Endothelial cell of umbilical vein (primary cell): ENCODE measurements around the gene EXOSC6.
"Not testable (repeated sequence)": the region's sequence is repeated elsewhere in the genome, so short reads cannot be mapped to it uniquely, and the experiment has no call there.

Experiments used
- EZH2 ChIP-seq: IDR thresholded peaks from 2 replicates; pipeline ENCODE4 v1.6.1; 2012; ENCODE audit warnings: borderline replicate concordance, low read depth, mild to moderate bottlenecking, moderate library complexity, low read length, inconsistent platforms; ENCODE audit not compliant: severe bottlenecking
- FOS ChIP-seq: IDR thresholded peaks from 2 replicates; pipeline ENCODE4 v1.6.1; 2011; ENCODE audit warnings: mild to moderate bottlenecking, low read length, moderate library complexity, borderline replicate concordance; ENCODE audit not compliant: insufficient read depth
- JUN ChIP-seq: IDR thresholded peaks from 2 replicates; pipeline ENCODE4 v1.6.1; 2011; ENCODE audit warnings: borderline replicate concordance, low read depth; ENCODE audit not compliant: insufficient read length, insufficient read depth
- POLR2A ChIP-seq: IDR thresholded peaks from 2 replicates; pipeline ENCODE4 v1.6.1; 2012; ENCODE audit warnings: low read depth, mild to moderate bottlenecking, control low read depth, low read length
- POLR2AphosphoS5 ChIP-seq: IDR thresholded peaks from 2 replicates; pipeline ENCODE4 v1.6.1; 2012; ENCODE audit warnings: low read depth, mild to moderate bottlenecking, control low read depth, low read length, moderate library complexity; ENCODE audit not compliant: insufficient read depth
- TF ChIP-seq, protein P1 (sequence below), 2 donors: IDR thresholded peaks; 1 replicate in 1 of 2; 2 replicates in 1 of 2; pipeline ENCODE4 v1.5.1; 2011; ENCODE audit warnings: low read length in 2 of 2, mild to moderate bottlenecking in 2 of 2, moderate library complexity in 2 of 2, control low read depth in 1 of 2, inconsistent platforms in 1 of 2, low read depth in 1 of 2; ENCODE audit not compliant: insufficient read depth in 1 of 2; ENCODE audit errors: extremely low read depth in 1 of 2
- TF ChIP-seq, protein P2 (sequence below): IDR thresholded peaks from 2 replicates; pipeline ENCODE4 v1.6.1; 2011; ENCODE audit not compliant: insufficient read depth, insufficient read length

DNA sequence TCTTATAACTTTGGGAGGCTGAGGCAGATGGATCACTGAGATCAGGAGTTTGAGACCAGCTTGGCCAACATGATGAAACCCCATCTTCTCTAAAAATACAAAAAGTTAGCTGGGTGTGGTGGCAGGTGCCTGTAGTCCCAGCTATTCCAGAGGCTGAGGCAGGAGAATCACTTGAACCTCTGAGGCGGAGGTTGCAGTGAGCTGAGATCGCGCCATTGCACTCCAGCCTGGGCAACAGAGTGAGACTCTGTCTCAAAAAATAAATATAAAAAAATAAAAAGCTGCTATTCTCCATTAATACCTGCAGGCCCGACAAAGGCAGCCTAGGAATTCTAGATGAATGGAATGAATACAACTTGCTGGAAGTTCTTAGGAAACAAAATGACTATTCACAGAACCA lies 2.0 kb downstream of the EXOSC6 start:
- TF ChIP-seq, protein P1, sequence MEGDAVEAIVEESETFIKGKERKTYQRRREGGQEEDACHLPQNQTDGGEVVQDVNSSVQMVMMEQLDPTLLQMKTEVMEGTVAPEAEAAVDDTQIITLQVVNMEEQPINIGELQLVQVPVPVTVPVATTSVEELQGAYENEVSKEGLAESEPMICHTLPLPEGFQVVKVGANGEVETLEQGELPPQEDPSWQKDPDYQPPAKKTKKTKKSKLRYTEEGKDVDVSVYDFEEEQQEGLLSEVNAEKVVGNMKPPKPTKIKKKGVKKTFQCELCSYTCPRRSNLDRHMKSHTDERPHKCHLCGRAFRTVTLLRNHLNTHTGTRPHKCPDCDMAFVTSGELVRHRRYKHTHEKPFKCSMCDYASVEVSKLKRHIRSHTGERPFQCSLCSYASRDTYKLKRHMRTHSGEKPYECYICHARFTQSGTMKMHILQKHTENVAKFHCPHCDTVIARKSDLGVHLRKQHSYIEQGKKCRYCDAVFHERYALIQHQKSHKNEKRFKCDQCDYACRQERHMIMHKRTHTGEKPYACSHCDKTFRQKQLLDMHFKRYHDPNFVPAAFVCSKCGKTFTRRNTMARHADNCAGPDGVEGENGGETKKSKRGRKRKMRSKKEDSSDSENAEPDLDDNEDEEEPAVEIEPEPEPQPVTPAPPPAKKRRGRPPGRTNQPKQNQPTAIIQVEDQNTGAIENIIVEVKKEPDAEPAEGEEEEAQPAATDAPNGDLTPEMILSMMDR (IDR thresholded peaks at IDR 0.05; ENCODE audit: extremely low read depth in 1 of 2, insufficient read depth in 1 of 2, low read depth in 1 of 2, low read length in 2 of 2), result not testable (repeated sequence)
- not testable (repeated sequence) for TF ChIP-seq EZH2, POLR2AphosphoS5, POLR2A, JUN, FOS
- TF ChIP-seq, protein P2, sequence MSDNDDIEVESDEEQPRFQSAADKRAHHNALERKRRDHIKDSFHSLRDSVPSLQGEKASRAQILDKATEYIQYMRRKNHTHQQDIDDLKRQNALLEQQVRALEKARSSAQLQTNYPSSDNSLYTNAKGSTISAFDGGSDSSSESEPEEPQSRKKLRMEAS, result not testable (repeated sequence)
